Activated T-cell treated with anti-CD3 and anti-CD28 coated beads, Interleukin-2, amount 50 U/mL, for 24 hours (primary cell): Measurements from ENCODE around the gene ABCB4.

ENCODE experiments used
- DNase-seq: peaks from one replicate; pipeline ENCODE4 v3.0.0-alpha.2; 2020
- H3K27ac Mint-ChIP-seq: 2 replicates; pipeline ENCODE4 v1.8.0; 2020; ENCODE audit warnings: mild to moderate bottlenecking, mixed read lengths
- H3K27me3 Mint-ChIP-seq: 2 replicates; pipeline ENCODE4 v1.8.0; 2020; ENCODE audit warnings: mixed read lengths
- H3K36me3 Mint-ChIP-seq: 2 replicates; pipeline ENCODE4 v1.8.0; 2020; ENCODE audit warnings: low read depth, mixed read lengths
- H3K4me1 Mint-ChIP-seq: 2 replicates; pipeline ENCODE4 v1.8.0; 2020; ENCODE audit warnings: low read depth, mixed read lengths
- H3K4me3 Mint-ChIP-seq: 2 replicates; pipeline ENCODE4 v1.8.0; 2020; ENCODE audit warnings: mild to moderate bottlenecking, moderate library complexity, mixed read lengths
- H3K9me3 Mint-ChIP-seq: 2 replicates; pipeline ENCODE4 v1.8.0; 2020; ENCODE audit warnings: mixed read lengths

ABCB4 gene

DNA sequence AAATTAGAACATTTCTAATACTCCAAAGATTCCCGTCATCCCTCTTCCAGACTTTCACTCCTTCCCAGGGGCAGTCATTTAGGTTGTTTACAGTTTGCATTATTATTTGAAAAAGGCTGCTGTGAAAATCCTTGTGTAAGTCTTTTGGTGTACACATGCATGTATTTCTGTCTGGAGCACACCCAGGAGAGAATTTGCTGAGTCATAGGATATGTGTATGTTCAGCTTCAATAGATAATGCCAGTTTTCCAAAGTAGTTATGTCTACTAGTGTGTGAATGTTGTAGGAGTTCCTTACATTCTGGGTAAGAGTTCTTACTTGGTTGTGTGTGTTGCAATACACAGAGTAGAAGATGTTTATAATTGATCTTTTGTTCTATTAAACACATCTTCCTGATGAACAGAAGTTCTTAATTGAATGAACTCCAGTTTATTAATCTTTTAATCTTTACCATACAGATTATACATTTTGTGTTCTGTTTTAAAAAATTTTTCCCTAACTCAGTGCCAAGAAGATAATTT, 104.8 kb downstream of the ABCB4 start:
- H3K27me3 Mint-ChIP-seq = no peaks in the 10 kb centered on the region
- no peak for DNase-seq
- H3K4me1 Mint-ChIP-seq = peaks cover 6% of the 10 kb centered on the region

DNA sequence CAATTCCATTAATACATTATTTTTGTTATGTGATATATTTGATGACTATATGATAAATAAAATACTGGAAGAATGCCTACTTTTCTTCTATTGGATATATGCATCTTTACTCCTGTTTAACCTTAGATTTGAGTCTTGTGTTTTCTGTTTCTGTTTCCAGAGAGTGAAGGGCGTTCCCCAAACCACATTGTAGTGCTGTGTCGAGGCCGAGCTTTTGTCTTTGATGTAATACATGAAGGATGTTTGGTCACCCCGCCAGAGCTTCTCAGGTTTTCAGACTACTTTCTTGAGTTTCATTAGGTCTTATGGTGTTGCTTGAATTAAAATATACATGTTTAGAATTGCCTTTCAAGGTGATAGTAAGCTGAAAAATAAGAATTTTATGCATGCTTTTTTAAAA, 106.3 kb downstream of the ABCB4 start:
- DNase-seq = no peak
- H3K9me3 Mint-ChIP-seq = no peaks in the 10 kb centered on the region
- H3K36me3 Mint-ChIP-seq = peaks cover 11% of the 10 kb centered on the region
- H3K27me3 Mint-ChIP-seq = no peaks in the 10 kb centered on the region
- H3K27ac Mint-ChIP-seq = no peak overlapping the region
- peaks cover 6% of the 10 kb centered on the region for H3K4me1 Mint-ChIP-seq
- H3K4me3 Mint-ChIP-seq = no peak overlapping the region

More for the DNA sequence above, 104.8 kb downstream of the ABCB4 start:
- H3K4me3 Mint-ChIP-seq = no peak overlapping the region
- no peak overlapping the region for H3K27ac Mint-ChIP-seq
- peaks cover 11% of the 10 kb centered on the region for H3K36me3 Mint-ChIP-seq
- no peaks in the 10 kb centered on the region for H3K9me3 Mint-ChIP-seq

DNA sequence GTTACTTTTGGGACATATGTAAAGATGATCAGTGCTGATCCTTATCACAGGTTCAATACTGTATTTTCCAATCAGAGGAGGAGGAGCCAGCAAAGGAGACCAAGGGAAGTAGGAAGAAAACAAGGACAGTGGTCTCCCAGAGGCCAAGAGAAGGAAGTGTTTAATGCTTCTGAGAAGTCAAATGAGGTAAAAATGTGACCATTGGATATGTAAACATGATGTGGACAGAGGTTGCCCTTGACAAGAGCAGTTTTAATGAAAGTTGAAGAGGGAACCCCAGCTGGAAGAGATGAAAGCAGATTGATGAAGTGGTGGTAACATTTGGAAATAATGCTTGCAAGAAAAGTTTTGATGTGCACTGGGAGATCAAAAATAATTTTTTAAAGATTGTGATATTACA, 111.2 kb downstream of the ABCB4 start:
- H3K36me3 Mint-ChIP-seq = peaks cover 20% of the 10 kb centered on the region
- no peak overlapping the region for H3K27ac Mint-ChIP-seq
- DNase-seq = no peak
- H3K9me3 Mint-ChIP-seq = no peaks in the 10 kb centered on the region
- H3K27me3 Mint-ChIP-seq = no peaks in the 10 kb centered on the region
- H3K4me3 Mint-ChIP-seq = no peak overlapping the region
- peaks cover 4% of the 10 kb centered on the region for H3K4me1 Mint-ChIP-seq

DNA sequence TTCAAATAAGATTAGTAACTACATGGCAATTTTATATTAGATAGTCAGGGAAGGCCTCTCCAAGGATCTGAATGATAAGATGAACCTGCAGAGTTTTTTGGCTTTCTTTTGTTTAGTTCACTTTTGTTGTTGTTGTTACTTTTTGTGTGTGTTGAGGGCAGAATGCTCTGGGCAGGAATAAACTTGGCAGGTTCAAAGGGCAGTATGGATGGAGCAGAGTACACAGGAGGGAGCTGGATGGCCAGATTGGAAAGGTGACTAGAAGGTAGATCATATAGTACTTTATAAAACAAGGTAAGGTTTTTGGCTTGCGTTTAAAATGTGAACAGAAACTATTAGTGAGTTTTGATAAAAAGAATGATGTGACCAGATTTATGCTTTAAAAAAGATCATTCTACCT, 112.1 kb downstream of the ABCB4 start:
- DNase-seq = no peak
- H3K27ac Mint-ChIP-seq = no peak overlapping the region
- peaks cover 23% of the 10 kb centered on the region for H3K36me3 Mint-ChIP-seq
- no peaks in the 10 kb centered on the region for H3K9me3 Mint-ChIP-seq
- no peak overlapping the region for H3K4me3 Mint-ChIP-seq
- H3K27me3 Mint-ChIP-seq = no peaks in the 10 kb centered on the region
- no peaks in the 10 kb centered on the region for H3K4me1 Mint-ChIP-seq

DNA sequence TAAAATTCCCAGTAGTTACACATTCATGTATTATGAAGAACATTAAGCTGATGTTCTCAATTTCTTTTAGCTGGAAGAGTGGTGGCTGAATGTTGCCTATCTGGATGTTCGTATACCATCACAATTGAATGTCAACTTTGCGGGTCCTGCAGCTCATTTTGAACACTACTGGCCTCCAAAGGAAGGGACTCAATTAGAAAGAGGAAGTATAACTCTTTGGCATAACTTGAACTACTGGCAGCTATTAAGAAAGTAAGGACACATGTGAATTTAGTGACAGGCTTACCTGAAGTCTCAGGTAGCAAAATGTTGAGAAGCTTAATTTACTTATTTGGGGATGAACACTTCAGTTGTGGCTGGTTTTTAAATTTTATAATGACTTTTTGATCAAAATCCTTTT, 114.2 kb downstream of the ABCB4 start:
- no peaks in the 10 kb centered on the region for H3K9me3 Mint-ChIP-seq
- H3K27me3 Mint-ChIP-seq = no peaks in the 10 kb centered on the region
- no peak overlapping the region for H3K27ac Mint-ChIP-seq
- no peak overlapping the region for H3K4me3 Mint-ChIP-seq
- DNase-seq = no peak
- no peaks in the 10 kb centered on the region for H3K4me1 Mint-ChIP-seq
- H3K36me3 Mint-ChIP-seq = peaks cover 35% of the 10 kb centered on the region

DNA sequence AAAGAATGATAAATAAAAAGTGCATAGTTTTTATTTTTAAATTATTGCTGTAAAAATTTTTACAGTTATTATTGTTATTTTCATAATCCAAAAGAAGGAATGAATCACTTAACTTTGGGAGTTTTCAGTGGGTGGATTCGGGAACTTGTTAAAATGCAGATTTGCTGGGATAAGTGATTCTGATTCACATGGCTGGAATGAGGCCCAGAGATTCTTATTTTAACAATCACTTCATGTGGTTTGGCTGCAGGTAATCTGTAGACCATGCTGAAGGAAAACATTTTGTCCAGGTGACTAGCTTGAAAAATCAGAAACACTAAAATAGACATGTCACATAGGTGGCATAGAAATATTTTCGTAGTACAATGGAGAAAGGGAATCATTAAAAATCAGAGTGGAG, 116.1 kb downstream of the ABCB4 start:
- no peaks in the 10 kb centered on the region for H3K27me3 Mint-ChIP-seq
- peaks cover 3% of the 10 kb centered on the region for H3K9me3 Mint-ChIP-seq

DNA sequence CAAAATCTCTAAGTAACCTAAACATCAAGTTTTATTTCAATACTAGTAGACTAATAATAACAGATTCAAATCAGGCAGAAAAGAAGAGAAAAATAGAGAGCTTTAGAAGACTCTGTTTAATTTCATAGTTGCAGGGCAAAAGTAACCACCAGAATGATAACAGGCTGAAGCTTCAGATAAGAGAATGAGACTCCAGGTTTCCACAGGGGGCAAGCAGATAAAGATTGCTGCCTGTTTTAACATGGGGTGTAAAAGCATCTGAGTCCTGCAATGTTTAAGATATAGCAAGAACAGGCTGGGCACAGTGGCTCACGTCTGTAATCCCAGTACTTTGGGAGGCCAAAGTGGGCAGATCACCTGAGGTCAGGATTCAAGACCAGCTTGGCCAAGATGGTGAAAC, 119.0 kb downstream of the ABCB4 start:
- Mint-ChIP-seq H3K4me1 (no peaks in the 10 kb centered on the region), H3K9me3 (peaks cover 9% of the 10 kb centered on the region), H3K36me3 (peaks cover 70% of the 10 kb centered on the region), H3K27ac (no peak overlapping the region), H3K27me3 (no peaks in the 10 kb centered on the region), H3K4me3 (no peak overlapping the region)
- no peak for DNase-seq

More for the DNA sequence above, 116.1 kb downstream of the ABCB4 start:
- Mint-ChIP-seq H3K4me1 (no peaks in the 10 kb centered on the region), H3K4me3 (no peak overlapping the region), H3K36me3 (peaks cover 54% of the 10 kb centered on the region), H3K27ac (no peak overlapping the region)
- DNase-seq = no peak

DNA sequence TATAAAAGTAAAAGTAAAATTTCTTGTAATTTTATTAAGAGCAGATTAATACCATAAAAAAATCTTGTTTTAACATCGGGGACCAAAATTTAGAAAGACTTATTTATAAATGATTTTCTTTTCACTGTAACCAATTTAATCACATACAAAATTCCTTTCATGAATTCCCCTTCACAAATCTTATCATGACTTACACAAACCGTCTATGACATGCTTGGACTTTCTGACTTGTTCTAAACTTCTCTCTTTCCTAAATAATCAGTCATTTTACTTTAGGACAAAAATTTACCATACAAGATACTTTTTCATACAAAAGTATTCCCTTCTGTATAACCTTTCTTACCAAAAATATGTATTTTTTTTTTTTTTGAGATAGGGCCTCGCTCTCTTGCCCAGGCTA, 120.7 kb downstream of the ABCB4 start:
- no peak for DNase-seq
- Mint-ChIP-seq H3K36me3 (peaks cover 77% of the 10 kb centered on the region), H3K4me3 (no peak overlapping the region), H3K4me1 (no peaks in the 10 kb centered on the region), H3K9me3 (peaks cover 9% of the 10 kb centered on the region), H3K27me3 (no peaks in the 10 kb centered on the region), H3K27ac (no peak overlapping the region)
